Upper lobe of right lung (tissue), 1 donor: ENCODE data around the gene GLIPR1L2. TPM values are rescaled to one million over a fixed set of nuclear protein-coding genes. Genes with fewer than 3 reads are reported as not detected.

Experiments used
- ATAC-seq: fragments of 200-7000 bp; cut with Tn5 transposase; one replicate; pipeline ENCODE4 v1.9.1; 2020; ENCODE audit warnings: mild to moderate bottlenecking, moderate library complexity
- DNase-seq: peaks from one replicate; pipeline ENCODE4 v3.0.0-alpha.2; 2020
- H3K27ac ChIP-seq: fragments of 200-600 bp; one replicate; pipeline ENCODE4 v1.8.0; 2022
- H3K27me3 ChIP-seq: fragments of 200-600 bp; one replicate; pipeline ENCODE4 v1.8.0; 2022; ENCODE audit warnings: mild to moderate bottlenecking
- H3K36me3 ChIP-seq: fragments of 200-600 bp; one replicate; pipeline ENCODE4 v1.8.0; 2022
- H3K4me1 ChIP-seq: fragments of 200-600 bp; one replicate; pipeline ENCODE4 v1.8.0; 2022
- H3K4me3 ChIP-seq: fragments of 200-600 bp; one replicate; pipeline ENCODE4 v1.8.0; 2022; ENCODE audit warnings: mild to moderate bottlenecking
- H3K9me3 ChIP-seq: fragments of 200-600 bp; one replicate; pipeline ENCODE4 v1.8.0; 2022
- intact Hi-C: fragments of 100-400 bp; cut with DNase I; formaldehyde crosslinking; loops from one replicate; pipeline ENCODE4 v1.11.0; 2022
- total RNA-seq: library from RNA; stranded (reverse); fragmentation: NEBNext Ultra II Directional; extraction: Animal tissue kit (Norgen Biotek cat#: 25700); gene quantifications from one replicate; pipeline ENCODE4 v1.2.1, GENCODE V29; 2021
- TF ChIP-seq, protein P1 (sequence below): fragments of 200-600 bp; IDR thresholded peaks from one replicate; pipeline ENCODE4 v1.8.0; 2022; ENCODE audit warnings: antibody characterized with exemption
- donor health status: DM: no; HTN: yes; CAD: no; lungs with severe emphysema.

The GLIPR1L2 gene
- total RNA-seq, 1 donor from 2014 or later: 1.1 TPM

DNA sequence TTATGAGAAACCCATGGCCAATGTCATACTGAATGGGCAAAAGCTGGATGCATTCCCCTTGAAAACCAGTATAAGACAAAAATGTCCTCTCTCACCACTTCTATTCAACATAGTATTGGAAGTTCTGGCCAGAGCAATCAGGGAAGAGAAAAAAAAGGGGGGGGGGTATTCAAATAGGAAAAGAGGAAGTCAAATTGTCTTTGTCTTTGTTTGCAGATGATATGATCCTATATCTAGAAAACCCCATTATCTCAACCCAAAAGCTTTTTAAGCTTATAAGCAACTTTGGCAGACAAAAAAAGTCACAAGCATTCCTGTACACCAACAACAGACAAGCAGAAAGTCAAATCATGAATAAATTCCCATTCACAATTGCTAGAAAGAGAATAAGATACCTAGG lies 36.9 kb upstream of the GLIPR1L2 start:
- intact Hi-C loops: no loop called here
- Histone ChIP-seq H3K27ac (no peak overlapping the region), H3K9me3 (no peaks in the 10 kb centered on the region), H3K27me3 (no peaks in the 10 kb centered on the region), H3K4me3 (no peak overlapping the region), H3K4me1 (no peaks in the 10 kb centered on the region), H3K36me3 (no peaks in the 10 kb centered on the region)
- no peak for DNase-seq
- TF ChIP-seq, protein P1, sequence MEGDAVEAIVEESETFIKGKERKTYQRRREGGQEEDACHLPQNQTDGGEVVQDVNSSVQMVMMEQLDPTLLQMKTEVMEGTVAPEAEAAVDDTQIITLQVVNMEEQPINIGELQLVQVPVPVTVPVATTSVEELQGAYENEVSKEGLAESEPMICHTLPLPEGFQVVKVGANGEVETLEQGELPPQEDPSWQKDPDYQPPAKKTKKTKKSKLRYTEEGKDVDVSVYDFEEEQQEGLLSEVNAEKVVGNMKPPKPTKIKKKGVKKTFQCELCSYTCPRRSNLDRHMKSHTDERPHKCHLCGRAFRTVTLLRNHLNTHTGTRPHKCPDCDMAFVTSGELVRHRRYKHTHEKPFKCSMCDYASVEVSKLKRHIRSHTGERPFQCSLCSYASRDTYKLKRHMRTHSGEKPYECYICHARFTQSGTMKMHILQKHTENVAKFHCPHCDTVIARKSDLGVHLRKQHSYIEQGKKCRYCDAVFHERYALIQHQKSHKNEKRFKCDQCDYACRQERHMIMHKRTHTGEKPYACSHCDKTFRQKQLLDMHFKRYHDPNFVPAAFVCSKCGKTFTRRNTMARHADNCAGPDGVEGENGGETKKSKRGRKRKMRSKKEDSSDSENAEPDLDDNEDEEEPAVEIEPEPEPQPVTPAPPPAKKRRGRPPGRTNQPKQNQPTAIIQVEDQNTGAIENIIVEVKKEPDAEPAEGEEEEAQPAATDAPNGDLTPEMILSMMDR: no peak
- no peak for ATAC-seq

DNA sequence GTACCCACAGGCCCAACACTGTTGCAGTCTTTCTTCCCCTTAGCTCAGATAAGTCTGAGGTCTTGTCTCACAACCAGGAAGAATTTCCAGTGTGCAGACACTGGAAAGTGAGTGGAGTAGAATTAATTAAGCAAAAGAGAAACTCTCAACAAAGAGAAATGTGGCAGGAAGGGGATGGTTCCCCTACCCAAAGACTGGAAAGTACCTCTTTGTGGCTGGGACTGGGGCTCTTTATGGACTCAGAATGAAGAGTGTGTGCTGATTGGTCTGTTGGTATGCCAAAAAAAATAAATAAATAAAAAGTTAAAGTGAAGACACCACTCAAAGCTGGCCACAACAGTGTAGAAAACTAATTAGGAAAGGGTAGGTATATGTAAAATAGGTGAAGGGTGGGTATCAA lies 30.0 kb upstream of the GLIPR1L2 start:
- no peaks in the 10 kb centered on the region for H3K9me3 ChIP-seq
- intact Hi-C loops: no loop called here
- no peak overlapping the region for H3K4me3 ChIP-seq
- H3K27ac ChIP-seq: no peak overlapping the region
- H3K4me1 ChIP-seq: no peaks in the 10 kb centered on the region
- TF ChIP-seq, protein P1: no peak
- no peak for ATAC-seq
- no peaks in the 10 kb centered on the region for H3K27me3 ChIP-seq
- no peaks in the 10 kb centered on the region for H3K36me3 ChIP-seq
- no peak for DNase-seq

DNA sequence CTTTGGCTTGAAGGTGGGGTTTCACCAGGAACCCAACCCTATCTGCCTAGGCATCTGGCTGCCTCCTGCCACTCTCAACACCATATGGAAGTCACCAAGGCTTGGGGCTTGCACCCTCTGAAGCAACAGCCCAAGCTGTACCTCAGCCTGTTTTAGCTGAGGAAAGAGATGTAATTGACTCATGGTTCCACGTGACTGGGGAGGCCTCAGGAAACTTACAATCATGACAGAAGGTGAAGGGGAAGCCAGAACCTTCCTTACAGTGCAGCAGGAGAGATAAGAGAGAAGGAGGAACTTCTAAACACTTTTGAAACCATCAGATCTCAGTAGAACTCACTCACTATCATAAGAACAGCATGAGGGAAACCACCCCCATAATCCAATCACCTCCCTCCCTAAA lies 29.5 kb upstream of the GLIPR1L2 start:
- TF ChIP-seq, protein P1: no peak
- Histone ChIP-seq H3K36me3 (no peaks in the 10 kb centered on the region), H3K4me1 (no peaks in the 10 kb centered on the region), H3K27me3 (no peaks in the 10 kb centered on the region), H3K9me3 (no peaks in the 10 kb centered on the region), H3K4me3 (no peak overlapping the region), H3K27ac (no peak overlapping the region)
- no peak for ATAC-seq
- no peak for DNase-seq
- intact Hi-C loops: no loop called here

DNA sequence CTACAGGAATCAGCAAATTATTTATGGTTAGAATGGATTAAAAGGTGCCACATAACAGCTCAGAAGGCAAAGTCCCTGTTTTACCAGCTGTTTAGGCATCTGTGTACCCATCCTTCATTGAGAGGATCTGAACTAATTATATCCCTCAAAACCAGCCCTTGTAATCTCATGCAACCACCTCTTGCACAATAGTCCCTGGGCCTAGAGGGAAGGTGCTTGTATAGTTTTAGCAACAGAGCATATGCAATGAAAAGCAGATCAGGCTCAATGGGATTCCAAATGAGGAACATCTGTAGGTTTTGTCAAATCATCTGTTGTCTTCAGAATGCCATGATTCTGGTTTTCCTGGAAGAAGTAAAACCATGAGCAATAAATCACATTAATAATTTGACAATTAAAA lies 26.0 kb upstream of the GLIPR1L2 start:
- H3K9me3 ChIP-seq: no peaks in the 10 kb centered on the region
- TF ChIP-seq, protein P1: no peak
- ATAC-seq: peak; percentile 48

DNA sequence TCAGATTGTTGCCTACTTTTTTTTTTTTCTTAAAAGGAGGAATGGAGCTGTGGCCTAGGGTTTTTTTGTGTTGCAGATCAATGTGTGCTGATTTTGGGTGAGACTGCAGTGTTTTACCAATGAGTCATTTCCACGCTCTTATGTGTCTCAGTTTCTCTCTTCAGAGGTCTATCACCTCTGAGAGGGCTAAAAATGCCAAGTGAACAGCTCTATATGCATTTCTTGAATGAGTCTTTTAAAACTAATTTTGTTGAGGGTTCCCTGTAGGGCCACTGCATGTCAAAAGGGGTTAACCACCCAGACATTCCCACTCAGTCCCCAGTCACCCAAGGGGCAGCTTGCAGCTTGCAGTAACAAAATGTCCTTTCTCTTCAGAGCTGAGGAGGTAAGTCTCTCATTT lies 24.3 kb upstream of the GLIPR1L2 start:
- Histone ChIP-seq H3K27me3 (no peaks in the 10 kb centered on the region), H3K36me3 (no peaks in the 10 kb centered on the region), H3K4me1 (no peaks in the 10 kb centered on the region), H3K9me3 (no peaks in the 10 kb centered on the region), H3K27ac (no peak overlapping the region), H3K4me3 (no peak overlapping the region)
- ATAC-seq (no peak), DNase-seq (no peak)
- intact Hi-C loops: no loop called here
- TF ChIP-seq, protein P1: no peak

More for the DNA sequence above, 26.0 kb upstream of the GLIPR1L2 start:
- Histone ChIP-seq H3K4me3 (no peak overlapping the region), H3K36me3 (no peaks in the 10 kb centered on the region), H3K27ac (no peak overlapping the region), H3K4me1 (no peaks in the 10 kb centered on the region), H3K27me3 (no peaks in the 10 kb centered on the region)
- intact Hi-C loops: no loop called here
- DNase-seq: no peak

DNA sequence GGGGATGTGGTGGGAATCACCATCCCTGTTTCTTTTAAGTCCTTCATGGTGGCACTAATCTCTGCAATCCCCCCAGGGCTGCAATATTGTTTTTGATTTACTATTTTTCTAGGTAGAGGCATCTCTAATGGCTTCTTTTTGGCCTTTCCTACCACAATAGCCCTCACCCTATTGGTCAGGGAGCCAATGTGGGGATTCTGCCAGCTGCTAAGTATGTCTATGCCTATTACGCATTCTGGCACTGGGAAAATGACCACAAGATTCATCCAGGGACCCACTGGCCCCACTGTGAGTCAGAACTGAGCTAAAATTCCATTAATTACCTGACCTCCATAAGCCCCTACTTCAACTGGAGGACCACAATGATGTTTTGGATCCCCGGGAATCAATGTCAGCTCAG lies 15.9 kb upstream of the GLIPR1L2 start:
- H3K9me3 ChIP-seq: no peaks in the 10 kb centered on the region
- no peak overlapping the region for H3K4me3 ChIP-seq
- no peaks in the 10 kb centered on the region for H3K27me3 ChIP-seq
- H3K4me1 ChIP-seq: no peaks in the 10 kb centered on the region
- TF ChIP-seq, protein P1: no peak
- H3K27ac ChIP-seq: no peak overlapping the region
- intact Hi-C loops: no loop called here
- ATAC-seq (no peak), DNase-seq (no peak)
- H3K36me3 ChIP-seq: no peaks in the 10 kb centered on the region
